Measurements from ENCODE around the gene PPY.

DNA sequence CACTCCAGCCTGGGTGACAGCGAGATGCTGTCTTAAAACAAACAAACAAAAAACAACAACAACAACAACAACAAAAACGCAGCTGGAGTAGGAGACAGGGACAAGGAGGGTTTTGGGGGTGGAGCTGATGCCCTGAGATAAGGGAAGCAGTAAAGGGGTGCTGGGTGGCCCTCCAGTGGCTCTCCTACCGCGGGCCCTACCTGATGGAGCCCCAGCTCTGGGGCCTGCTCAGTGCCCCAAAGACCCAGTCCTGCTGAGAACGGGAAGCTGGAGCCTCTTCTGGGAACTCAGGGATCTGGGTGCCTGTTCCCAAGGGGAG is 40.9 kb upstream of the PPY start:
- TF ChIP-seq EZH2 (IDR thresholded peaks at IDR 0.05; ENCODE audit: borderline replicate concordance, low read length): no peak
- TF ChIP-seq, protein P1, sequence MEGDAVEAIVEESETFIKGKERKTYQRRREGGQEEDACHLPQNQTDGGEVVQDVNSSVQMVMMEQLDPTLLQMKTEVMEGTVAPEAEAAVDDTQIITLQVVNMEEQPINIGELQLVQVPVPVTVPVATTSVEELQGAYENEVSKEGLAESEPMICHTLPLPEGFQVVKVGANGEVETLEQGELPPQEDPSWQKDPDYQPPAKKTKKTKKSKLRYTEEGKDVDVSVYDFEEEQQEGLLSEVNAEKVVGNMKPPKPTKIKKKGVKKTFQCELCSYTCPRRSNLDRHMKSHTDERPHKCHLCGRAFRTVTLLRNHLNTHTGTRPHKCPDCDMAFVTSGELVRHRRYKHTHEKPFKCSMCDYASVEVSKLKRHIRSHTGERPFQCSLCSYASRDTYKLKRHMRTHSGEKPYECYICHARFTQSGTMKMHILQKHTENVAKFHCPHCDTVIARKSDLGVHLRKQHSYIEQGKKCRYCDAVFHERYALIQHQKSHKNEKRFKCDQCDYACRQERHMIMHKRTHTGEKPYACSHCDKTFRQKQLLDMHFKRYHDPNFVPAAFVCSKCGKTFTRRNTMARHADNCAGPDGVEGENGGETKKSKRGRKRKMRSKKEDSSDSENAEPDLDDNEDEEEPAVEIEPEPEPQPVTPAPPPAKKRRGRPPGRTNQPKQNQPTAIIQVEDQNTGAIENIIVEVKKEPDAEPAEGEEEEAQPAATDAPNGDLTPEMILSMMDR (IDR thresholded peaks at IDR 0.05; ENCODE audit: low read length): no peak
